ENCODE data around the gene NEU3.

The NEU3 gene

DNA sequence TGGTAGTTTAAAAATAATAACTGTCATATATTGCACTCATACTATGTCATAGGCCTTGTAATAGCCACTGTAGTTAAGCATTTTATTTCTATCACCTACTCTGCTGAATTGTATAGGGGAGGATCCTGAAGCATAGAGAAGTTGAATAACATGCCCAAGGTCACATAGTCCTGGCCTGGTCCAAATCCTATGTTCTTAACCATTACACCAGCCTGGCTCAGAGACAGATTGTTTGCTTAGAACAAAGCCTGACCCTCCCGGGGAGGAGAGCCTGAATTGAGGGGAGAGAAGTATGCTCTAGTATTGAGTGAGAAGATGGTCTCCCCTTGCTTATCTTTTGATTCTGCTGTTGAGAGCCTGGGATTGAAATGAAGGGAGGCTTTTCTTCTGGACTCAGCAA is 2.2 kb downstream of the NEU3 start (continued):
- TF ChIP-seq, protein P1, sequence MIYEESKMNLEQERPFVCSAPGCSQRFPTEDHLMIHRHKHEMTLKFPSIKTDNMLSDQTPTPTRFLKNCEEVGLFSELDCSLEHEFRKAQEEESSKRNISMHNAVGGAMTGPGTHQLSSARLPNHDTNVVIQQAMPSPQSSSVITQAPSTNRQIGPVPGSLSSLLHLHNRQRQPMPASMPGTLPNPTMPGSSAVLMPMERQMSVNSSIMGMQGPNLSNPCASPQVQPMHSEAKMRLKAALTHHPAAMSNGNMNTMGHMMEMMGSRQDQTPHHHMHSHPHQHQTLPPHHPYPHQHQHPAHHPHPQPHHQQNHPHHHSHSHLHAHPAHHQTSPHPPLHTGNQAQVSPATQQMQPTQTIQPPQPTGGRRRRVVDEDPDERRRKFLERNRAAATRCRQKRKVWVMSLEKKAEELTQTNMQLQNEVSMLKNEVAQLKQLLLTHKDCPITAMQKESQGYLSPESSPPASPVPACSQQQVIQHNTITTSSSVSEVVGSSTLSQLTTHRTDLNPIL (CRISPR knock-in tag; IDR thresholded peaks at IDR 0.05; ENCODE audit: low read depth), result no peak

DNA sequence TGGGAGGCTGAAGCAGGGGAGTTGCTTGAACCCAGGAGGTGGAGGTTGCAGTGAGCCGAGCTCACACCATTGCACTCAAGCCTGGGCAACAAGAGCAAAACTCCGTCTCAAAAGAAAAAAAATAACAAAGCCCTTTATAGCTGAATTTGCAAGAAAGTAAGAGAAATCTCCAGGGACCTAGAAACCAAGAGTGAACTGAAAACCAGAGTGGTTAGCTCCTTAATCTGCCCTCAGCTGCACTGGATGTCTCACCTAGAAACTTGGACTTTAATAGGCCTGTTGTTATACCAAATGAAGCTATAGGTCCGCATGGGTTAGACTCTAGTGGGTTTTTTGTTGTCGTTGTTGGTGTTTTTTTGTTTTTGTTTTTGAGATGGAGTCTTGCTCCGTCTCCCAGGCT is 4.1 kb downstream of the NEU3 start:
- TF ChIP-seq ZC3H10 (CRISPR knock-in tag; IDR thresholded peaks at IDR 0.05) (no peak), TOX (CRISPR knock-in tag; IDR thresholded peaks at IDR 0.05; ENCODE audit: borderline replicate concordance) (no peak), ZFP30 (CRISPR knock-in tag; IDR thresholded peaks at IDR 0.05) (no peak), RARB (CRISPR knock-in tag; IDR thresholded peaks at IDR 0.05) (no peak), ARNTL (CRISPR knock-in tag; IDR thresholded peaks at IDR 0.05; ENCODE audit: borderline replicate concordance, low read depth) (no peak), PPARA (CRISPR knock-in tag; IDR thresholded peaks at IDR 0.05; ENCODE audit: borderline replicate concordance) (no peak), ISL1 (CRISPR knock-in tag; IDR thresholded peaks at IDR 0.05) (no peak), BACH2 (CRISPR knock-in tag; IDR thresholded peaks at IDR 0.05; ENCODE audit: borderline replicate concordance) (no peak), ZFP3 (CRISPR knock-in tag; IDR thresholded peaks at IDR 0.05) (no peak), GLIS3 (CRISPR knock-in tag; IDR thresholded peaks at IDR 0.05) (no peak), SNAI2 (CRISPR knock-in tag; IDR thresholded peaks at IDR 0.05) (no peak), OSR1 (CRISPR knock-in tag; IDR thresholded peaks at IDR 0.05) (no peak), CSDC2 (CRISPR knock-in tag; IDR thresholded peaks at IDR 0.05) (no peak), ZNF565 (CRISPR knock-in tag; conservative IDR thresholded peaks at IDR 0.05; ENCODE audit: low read depth) (no peak), ZNF70 (CRISPR knock-in tag; IDR thresholded peaks at IDR 0.05) (no peak)
- TF ChIP-seq, protein P2, sequence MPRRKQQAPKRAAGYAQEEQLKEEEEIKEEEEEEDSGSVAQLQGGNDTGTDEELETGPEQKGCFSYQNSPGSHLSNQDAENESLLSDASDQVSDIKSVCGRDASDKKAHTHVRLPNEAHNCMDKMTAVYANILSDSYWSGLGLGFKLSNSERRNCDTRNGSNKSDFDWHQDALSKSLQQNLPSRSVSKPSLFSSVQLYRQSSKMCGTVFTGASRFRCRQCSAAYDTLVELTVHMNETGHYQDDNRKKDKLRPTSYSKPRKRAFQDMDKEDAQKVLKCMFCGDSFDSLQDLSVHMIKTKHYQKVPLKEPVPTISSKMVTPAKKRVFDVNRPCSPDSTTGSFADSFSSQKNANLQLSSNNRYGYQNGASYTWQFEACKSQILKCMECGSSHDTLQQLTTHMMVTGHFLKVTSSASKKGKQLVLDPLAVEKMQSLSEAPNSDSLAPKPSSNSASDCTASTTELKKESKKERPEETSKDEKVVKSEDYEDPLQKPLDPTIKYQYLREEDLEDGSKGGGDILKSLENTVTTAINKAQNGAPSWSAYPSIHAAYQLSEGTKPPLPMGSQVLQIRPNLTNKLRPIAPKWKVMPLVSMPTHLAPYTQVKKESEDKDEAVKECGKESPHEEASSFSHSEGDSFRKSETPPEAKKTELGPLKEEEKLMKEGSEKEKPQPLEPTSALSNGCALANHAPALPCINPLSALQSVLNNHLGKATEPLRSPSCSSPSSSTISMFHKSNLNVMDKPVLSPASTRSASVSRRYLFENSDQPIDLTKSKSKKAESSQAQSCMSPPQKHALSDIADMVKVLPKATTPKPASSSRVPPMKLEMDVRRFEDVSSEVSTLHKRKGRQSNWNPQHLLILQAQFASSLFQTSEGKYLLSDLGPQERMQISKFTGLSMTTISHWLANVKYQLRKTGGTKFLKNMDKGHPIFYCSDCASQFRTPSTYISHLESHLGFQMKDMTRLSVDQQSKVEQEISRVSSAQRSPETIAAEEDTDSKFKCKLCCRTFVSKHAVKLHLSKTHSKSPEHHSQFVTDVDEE (CRISPR knock-in tag; IDR thresholded peaks at IDR 0.05), result no peak
- TF ChIP-seq, protein P3, sequence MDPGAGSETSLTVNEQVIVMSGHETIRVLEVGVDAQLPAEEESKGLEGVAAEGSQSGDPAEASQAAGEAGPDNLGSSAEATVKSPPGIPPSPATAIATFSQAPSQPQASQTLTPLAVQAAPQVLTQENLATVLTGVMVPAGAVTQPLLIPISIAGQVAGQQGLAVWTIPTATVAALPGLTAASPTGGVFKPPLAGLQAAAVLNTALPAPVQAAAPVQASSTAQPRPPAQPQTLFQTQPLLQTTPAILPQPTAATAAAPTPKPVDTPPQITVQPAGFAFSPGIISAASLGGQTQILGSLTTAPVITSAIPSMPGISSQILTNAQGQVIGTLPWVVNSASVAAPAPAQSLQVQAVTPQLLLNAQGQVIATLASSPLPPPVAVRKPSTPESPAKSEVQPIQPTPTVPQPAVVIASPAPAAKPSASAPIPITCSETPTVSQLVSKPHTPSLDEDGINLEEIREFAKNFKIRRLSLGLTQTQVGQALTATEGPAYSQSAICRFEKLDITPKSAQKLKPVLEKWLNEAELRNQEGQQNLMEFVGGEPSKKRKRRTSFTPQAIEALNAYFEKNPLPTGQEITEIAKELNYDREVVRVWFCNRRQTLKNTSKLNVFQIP (CRISPR knock-in tag; IDR thresholded peaks at IDR 0.05; ENCODE audit: borderline replicate concordance, low read depth), result no peak
- TF ChIP-seq, protein P1 (CRISPR knock-in tag; IDR thresholded peaks at IDR 0.05; ENCODE audit: low read depth), result no peak
- ATAC-seq, result no peak

DNA sequence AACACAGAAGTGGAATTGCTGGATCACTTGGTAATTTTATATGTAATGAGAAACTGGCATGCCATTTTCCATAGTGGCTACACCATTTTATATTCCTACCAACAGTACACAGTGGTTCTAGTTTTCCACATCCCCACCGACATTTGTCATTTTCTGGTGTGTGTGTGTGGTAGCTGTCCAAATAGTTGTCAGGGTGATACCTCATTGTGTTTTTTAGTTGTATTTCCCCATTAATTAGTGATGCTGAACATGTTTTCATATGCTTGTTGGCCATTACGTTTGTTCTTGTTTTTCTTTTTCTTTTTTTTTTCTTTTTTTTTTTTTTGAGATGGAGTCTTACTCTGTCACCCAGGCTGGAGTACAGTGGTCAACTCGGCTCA is 12.2 kb downstream of the NEU3 start:
- ATAC-seq, result no peak
- TF ChIP-seq CSDC2 (CRISPR knock-in tag; IDR thresholded peaks at IDR 0.05) (no peak), ESRRG (CRISPR knock-in tag; IDR thresholded peaks at IDR 0.05) (no peak), ZNF70 (CRISPR knock-in tag; IDR thresholded peaks at IDR 0.05) (no peak), BACH2 (CRISPR knock-in tag; IDR thresholded peaks at IDR 0.05; ENCODE audit: borderline replicate concordance) (no peak), ZNF565 (CRISPR knock-in tag; conservative IDR thresholded peaks at IDR 0.05; ENCODE audit: low read depth) (no peak)

DNA sequence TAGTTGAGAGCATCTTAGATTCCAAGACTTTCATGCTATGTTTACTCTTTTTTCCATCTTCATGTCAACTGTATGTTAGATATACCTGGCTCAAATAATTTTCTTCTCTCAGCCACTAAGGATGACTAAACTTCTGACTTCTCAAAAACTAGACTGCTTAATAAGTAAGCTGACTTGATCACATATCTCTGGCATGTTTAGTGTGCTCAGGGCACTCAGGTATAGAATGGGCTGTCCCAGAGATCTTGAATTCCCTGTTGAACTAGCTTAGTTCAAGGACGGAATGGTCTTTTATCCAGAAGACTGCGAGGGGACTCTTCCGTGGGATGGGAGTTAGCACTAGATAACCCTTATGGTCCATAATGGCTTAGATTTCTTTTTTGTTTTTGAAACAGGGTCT is 13.0 kb downstream of the NEU3 start:
- TF ChIP-seq TOX (CRISPR knock-in tag; IDR thresholded peaks at IDR 0.05; ENCODE audit: borderline replicate concordance) (no peak), ZFP3 (CRISPR knock-in tag; IDR thresholded peaks at IDR 0.05) (no peak), RARB (CRISPR knock-in tag; IDR thresholded peaks at IDR 0.05) (no peak), BACH2 (CRISPR knock-in tag; IDR thresholded peaks at IDR 0.05; ENCODE audit: borderline replicate concordance) (no peak), ARNTL (CRISPR knock-in tag; IDR thresholded peaks at IDR 0.05; ENCODE audit: borderline replicate concordance, low read depth) (no peak), TCF4 (CRISPR knock-in tag; IDR thresholded peaks at IDR 0.05; ENCODE audit: borderline replicate concordance) (no peak), ZFP30 (CRISPR knock-in tag; IDR thresholded peaks at IDR 0.05) (no peak), ZC3H10 (CRISPR knock-in tag; IDR thresholded peaks at IDR 0.05) (no peak), SNAI2 (CRISPR knock-in tag; IDR thresholded peaks at IDR 0.05) (no peak)
- TF ChIP-seq, protein P1 (CRISPR knock-in tag; IDR thresholded peaks at IDR 0.05; ENCODE audit: low read depth), result no peak
- ATAC-seq, result no peak

All from SK-N-SH treated with all-trans-retinoic acid at 6 μM for 48 hours (cell line).